ENCODE results near the gene BLVRA. TPM values are rescaled to one million over a fixed set of nuclear protein-coding genes. Genes with fewer than 3 reads are reported as not detected.

BLVRA gene
- total RNA-seq, 1 experiment from 2014 or later, result 41.2 TPM

- CTCF ChIA-PET, result interaction anchor here (0.9 to 1.4 kb wide), 5 partner anchors 29 to 180 kb away, joined by 3 to 6 read pairs (median 3); no protein-coding TSS in a partner anchor
- DNase-seq (ENCODE audit: unreplicated experiment), result peak; percentile 54
- POLR2A ChIA-PET, result interaction anchor here (0.6 to 11.8 kb wide), 6 partner anchors 16 to 177 kb away, joined by 3 to 188 read pairs (median 8); partner anchors contain the start of gene COA1
- no peak for TF ChIP-seq CTCF (IDR thresholded peaks at IDR 0.05; ENCODE audit: unreplicated experiment)
- H3K4me1 Mint-ChIP-seq (ENCODE audit: insufficient read depth, unreplicated experiment), result peaks cover 46% of the 10 kb centered on the region
- no peaks in the 10 kb centered on the region for H3K9me3 Mint-ChIP-seq (ENCODE audit: unreplicated experiment)
- peak overlapping the region; percentile 40 for H3K27ac Mint-ChIP-seq (ENCODE audit: low read depth, unreplicated experiment)
- no peaks in the 10 kb centered on the region for H3K27me3 Mint-ChIP-seq (ENCODE audit: insufficient read depth, unreplicated experiment)
- peaks cover 13% of the 10 kb centered on the region for H3K36me3 Mint-ChIP-seq (ENCODE audit: insufficient read depth, unreplicated experiment)
- H3K4me3 Mint-ChIP-seq (ENCODE audit: unreplicated experiment), result no peak overlapping the region
- intact Hi-C loops (cut with micrococcal nuclease), result no loop called here
- BruUV-seq (replicated peaks), result no TSS peak
Measured at GRCh38 chr7:43761938-43762692, 3.6 kb downstream of the BLVRA start.

GRCh38 chr7:43763183-43763582 is 4.7 kb downstream of the BLVRA start:
- no peaks in the 10 kb centered on the region for H3K9me3 Mint-ChIP-seq (ENCODE audit: unreplicated experiment)
- intact Hi-C loops (cut with micrococcal nuclease), result no loop called here

GRCh38 chr7:43764039-43764761 is 5.7 kb downstream of the BLVRA start:
- intact Hi-C loops (cut with micrococcal nuclease), result loop anchor here (2.0 kb wide), 1 partner anchor 35 kb away; the partner anchor contains the start of gene COA1

More at GRCh38 chr7:43763183-43763582, 4.7 kb downstream of the BLVRA start:
- no peak for TF ChIP-seq CTCF (IDR thresholded peaks at IDR 0.05; ENCODE audit: unreplicated experiment)
- ChIA-PET CTCF (interaction anchor here (0.7 to 1.4 kb wide), 3 partner anchors 40 to 203 kb away, joined by 3 to 4 read pairs (median 3); no protein-coding TSS in a partner anchor), POLR2A (interaction anchor here (1.8 to 11.8 kb wide), 5 partner anchors 15 to 176 kb away, joined by 7 to 188 read pairs (median 13); partner anchors contain the start of genes COA1 and MRPS24)
- Mint-ChIP-seq H3K36me3 (ENCODE audit: insufficient read depth, unreplicated experiment) (peaks cover 13% of the 10 kb centered on the region), H3K4me1 (ENCODE audit: insufficient read depth, unreplicated experiment) (peaks cover 36% of the 10 kb centered on the region), H3K4me3 (ENCODE audit: unreplicated experiment) (no peak overlapping the region), H3K27me3 (ENCODE audit: insufficient read depth, unreplicated experiment) (no peaks in the 10 kb centered on the region), H3K27ac (ENCODE audit: low read depth, unreplicated experiment) (peak overlapping the region; percentile 81)
- no peak for DNase-seq (ENCODE audit: unreplicated experiment)
- BruUV-seq (replicated peaks), result no TSS peak

More at GRCh38 chr7:43764039-43764761, 5.7 kb downstream of the BLVRA start:
- CTCF ChIA-PET, result interaction anchor here (0.6 to 1.6 kb wide), 13 partner anchors 7 to 183 kb away, joined by 3 to 7 read pairs (median 4); partner anchors contain the start of gene STK17A
- POLR2A ChIA-PET, result interaction anchor here (0.6 to 11.8 kb wide), 37 partner anchors 8 to 980 kb away, joined by 3 to 188 read pairs (median 5); partner anchors contain the start of genes C7orf25, COA1, MRPL32 and MRPS24
- DNase-seq (ENCODE audit: unreplicated experiment), result peak; percentile 77
- Mint-ChIP-seq H3K4me1 (ENCODE audit: insufficient read depth, unreplicated experiment) (peaks cover 36% of the 10 kb centered on the region), H3K27ac (ENCODE audit: low read depth, unreplicated experiment) (peak overlapping the region; percentile 81), H3K27me3 (ENCODE audit: insufficient read depth, unreplicated experiment) (no peaks in the 10 kb centered on the region), H3K9me3 (ENCODE audit: unreplicated experiment) (no peaks in the 10 kb centered on the region), H3K4me3 (ENCODE audit: unreplicated experiment) (peak overlapping the region; percentile 62), H3K36me3 (ENCODE audit: insufficient read depth, unreplicated experiment) (peaks cover 13% of the 10 kb centered on the region)
- no peak for TF ChIP-seq CTCF (IDR thresholded peaks at IDR 0.05; ENCODE audit: unreplicated experiment)
- BruUV-seq (replicated peaks), result no TSS peak
